Activated T-helper 17 cell treated with anti-CD3 and anti-CD28 coated beads, Interleukin-2, amount 50 U/mL, for 72 hours (primary cell): ENCODE results near the gene FOXJ2. TPM values are rescaled to one million over a fixed set of nuclear protein-coding genes. Genes with fewer than 3 reads are reported as not detected.
"Not testable (repeated sequence)": the region's sequence is repeated elsewhere in the genome, so short reads cannot be mapped to it uniquely, and the experiment has no call there.

Experiments used
- ATAC-seq: fragments of 150-1000 bp; cut with Tn5 transposase; replicated peaks from 2 replicates; pipeline ENCODE4 v1.10.0; 2021; ENCODE audit warnings: mild to moderate bottlenecking, moderate library complexity
- H3K27ac Mint-ChIP-seq: one replicate; pipeline ENCODE4 v1.8.0; 2022; ENCODE audit warnings: mixed read lengths
- H3K27me3 Mint-ChIP-seq: one replicate; pipeline ENCODE4 v1.8.0; 2022; ENCODE audit warnings: mixed read lengths
- H3K36me3 Mint-ChIP-seq: one replicate; pipeline ENCODE4 v1.8.0; 2022; ENCODE audit warnings: low read depth, mild to moderate bottlenecking, mixed read lengths
- H3K4me1 Mint-ChIP-seq: one replicate; pipeline ENCODE4 v1.8.0; 2022; ENCODE audit warnings: mixed read lengths
- H3K4me3 Mint-ChIP-seq: one replicate; pipeline ENCODE4 v1.8.0; 2022; ENCODE audit warnings: mild to moderate bottlenecking, mixed read lengths
- H3K9me3 Mint-ChIP-seq: one replicate; pipeline ENCODE4 v1.8.0; 2022; ENCODE audit warnings: mixed read lengths
- total RNA-seq, 2 donors: library from RNA; stranded (reverse); gene quantifications; one replicate each; pipeline ENCODE4 v1.2.3, GENCODE V29; 2022

Gene FOXJ2
- total RNA-seq, 2 donors from 2014 or later = 14.3 to 15.1 TPM

DNA sequence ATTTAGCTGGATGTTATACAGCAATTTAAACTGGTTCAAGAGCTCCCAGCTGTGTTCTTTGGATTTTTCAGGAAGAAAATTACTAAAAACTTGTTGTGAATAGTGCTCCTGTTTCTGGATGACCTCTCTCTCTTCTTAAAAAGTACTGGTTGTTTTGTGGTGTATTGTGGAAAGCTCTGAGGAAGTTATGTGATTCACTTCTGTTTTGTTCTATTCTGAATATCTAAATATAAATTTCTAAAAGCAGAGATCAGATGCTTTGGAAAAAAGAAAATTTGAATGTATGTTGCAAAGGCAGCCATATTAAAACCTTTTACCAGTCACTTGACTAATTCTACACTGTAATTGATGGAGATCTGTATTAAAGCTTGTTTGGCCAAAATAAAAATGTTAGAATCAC lies 37.1 kb downstream of the FOXJ2 start:
- Mint-ChIP-seq H3K4me1 (peaks cover 31% of the 10 kb centered on the region), H3K27ac (no peak overlapping the region), H3K27me3 (no peaks in the 10 kb centered on the region), H3K9me3 (no peaks in the 10 kb centered on the region), H3K36me3 (no peaks in the 10 kb centered on the region), H3K4me3 (peak overlapping the region; percentile 60)
- ATAC-seq = no peak

DNA sequence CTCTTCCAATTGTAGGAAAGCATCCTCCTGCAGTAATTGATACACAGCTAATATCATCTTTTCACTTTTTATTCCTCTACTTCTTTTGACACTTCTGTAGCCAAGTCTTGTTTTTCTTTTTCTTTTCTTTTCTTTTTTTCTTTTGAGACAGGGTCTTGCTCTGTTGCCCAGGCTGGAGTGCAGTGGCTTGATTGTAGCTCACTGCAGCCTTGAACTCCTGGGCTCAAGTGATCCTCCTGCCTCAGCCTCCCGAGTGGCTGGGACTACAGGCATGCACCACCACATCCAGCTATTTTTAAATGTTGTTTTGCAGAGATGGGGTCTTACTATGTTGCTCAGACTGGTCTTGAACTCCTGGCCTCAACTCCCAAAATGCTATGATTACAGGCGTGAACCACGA lies 39.3 kb downstream of the FOXJ2 start:
- not testable (repeated sequence) for ATAC-seq, H3K4me3 Mint-ChIP-seq, H3K27ac Mint-ChIP-seq, H3K9me3 Mint-ChIP-seq, H3K27me3 Mint-ChIP-seq, H3K36me3 Mint-ChIP-seq
- H3K4me1 Mint-ChIP-seq = peaks cover 12% of the 10 kb centered on the region

DNA sequence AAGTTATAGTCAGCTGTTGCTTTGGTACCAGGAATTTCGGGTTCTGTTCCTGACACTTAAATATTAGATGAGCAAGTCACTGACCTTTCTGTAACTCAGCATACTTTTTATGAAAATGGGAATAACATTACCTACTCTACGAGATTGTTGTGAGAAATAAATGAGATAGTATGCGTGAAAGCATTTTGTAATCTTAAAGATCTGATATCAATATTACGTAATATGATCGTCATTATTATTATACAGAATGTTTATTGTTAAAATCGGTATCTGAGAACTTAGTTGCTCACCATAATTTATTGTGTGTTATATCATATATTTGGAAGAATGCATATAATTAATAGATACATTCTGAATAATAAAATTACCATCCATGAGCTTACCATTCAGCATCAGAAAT lies 43.4 kb downstream of the FOXJ2 start:
- ATAC-seq = no peak
- peaks cover 14% of the 10 kb centered on the region for H3K4me1 Mint-ChIP-seq
- H3K9me3 Mint-ChIP-seq = no peaks in the 10 kb centered on the region
- no peaks in the 10 kb centered on the region for H3K27me3 Mint-ChIP-seq
- H3K27ac Mint-ChIP-seq = no peak overlapping the region
- H3K4me3 Mint-ChIP-seq = no peak overlapping the region
- H3K36me3 Mint-ChIP-seq = no peaks in the 10 kb centered on the region

DNA sequence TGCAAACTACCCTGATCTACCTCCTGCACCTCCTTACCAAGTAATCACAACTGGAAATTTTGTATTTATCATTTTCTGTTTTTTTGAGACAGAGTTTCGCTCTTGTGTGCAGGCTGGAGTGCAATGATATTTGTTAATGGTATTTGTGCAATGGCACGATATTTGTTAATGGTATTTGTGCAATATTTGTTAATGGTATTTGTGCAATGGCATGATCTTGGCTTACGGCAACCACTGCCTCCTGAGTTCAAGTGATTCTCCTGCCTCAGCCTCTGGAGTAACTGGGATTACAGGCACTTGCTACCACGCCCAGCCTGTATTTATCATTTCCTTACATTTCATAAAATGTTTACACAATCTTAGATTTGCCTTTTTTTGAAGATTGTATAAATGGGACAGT lies 43.9 kb downstream of the FOXJ2 start:
- no peak for ATAC-seq
- H3K4me1 Mint-ChIP-seq = peaks cover 14% of the 10 kb centered on the region
- H3K4me3 Mint-ChIP-seq = no peak overlapping the region
- no peaks in the 10 kb centered on the region for H3K36me3 Mint-ChIP-seq
- H3K9me3 Mint-ChIP-seq = no peaks in the 10 kb centered on the region
- H3K27me3 Mint-ChIP-seq = no peaks in the 10 kb centered on the region
- H3K27ac Mint-ChIP-seq = no peak overlapping the region

DNA sequence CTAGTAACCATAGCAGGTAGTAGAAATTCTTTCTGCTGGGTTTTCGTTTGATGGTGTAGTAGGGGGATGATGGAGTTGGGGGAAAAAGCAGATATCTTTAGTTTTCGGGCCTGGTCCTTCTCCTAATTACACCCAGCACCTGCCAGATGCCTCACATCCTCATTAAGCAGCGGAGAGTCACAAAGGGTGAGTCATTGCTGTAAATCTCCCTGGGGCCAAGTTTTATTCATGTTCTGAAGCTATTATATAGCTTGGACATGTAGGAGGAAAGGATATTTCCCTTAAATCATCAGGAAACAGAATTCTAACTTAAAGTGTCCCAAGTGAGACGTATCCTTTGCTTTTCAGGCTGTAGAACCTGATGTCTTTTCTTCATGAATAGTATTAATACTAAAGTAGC lies 44.7 kb downstream of the FOXJ2 start:
- H3K9me3 Mint-ChIP-seq = no peaks in the 10 kb centered on the region
- peak overlapping the region; percentile 93 for H3K4me3 Mint-ChIP-seq
- no peak for ATAC-seq
- H3K27me3 Mint-ChIP-seq = no peaks in the 10 kb centered on the region
- H3K4me1 Mint-ChIP-seq = peaks cover 14% of the 10 kb centered on the region
- peaks cover 2% of the 10 kb centered on the region for H3K36me3 Mint-ChIP-seq
- H3K27ac Mint-ChIP-seq = peak overlapping the region; percentile 33

DNA sequence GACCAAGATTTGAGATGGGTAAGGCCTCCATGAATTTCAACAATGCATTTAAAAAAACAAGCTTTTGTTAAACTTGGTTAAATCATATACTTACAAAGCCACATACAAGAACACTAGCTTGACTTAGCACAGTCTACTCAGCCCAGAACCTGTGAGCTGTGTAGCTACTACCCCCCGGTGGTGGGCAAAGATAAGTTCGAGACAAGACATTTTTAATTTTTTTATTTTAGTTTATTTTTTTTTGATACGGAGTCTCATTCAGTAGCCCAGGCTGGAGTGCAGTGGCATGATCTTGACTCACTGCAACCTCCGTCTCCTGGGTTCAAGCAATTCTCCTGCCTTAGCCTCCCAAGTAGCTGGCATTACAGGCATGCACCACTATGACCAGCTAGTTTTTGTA lies 45.9 kb downstream of the FOXJ2 start:
- peak; percentile 18 for ATAC-seq
- Mint-ChIP-seq H3K4me3 (peak overlapping the region; percentile 93), H3K27ac (peak overlapping the region; percentile 97), H3K4me1 (peaks cover 19% of the 10 kb centered on the region), H3K36me3 (peaks cover 6% of the 10 kb centered on the region), H3K27me3 (no peaks in the 10 kb centered on the region), H3K9me3 (no peaks in the 10 kb centered on the region)

DNA sequence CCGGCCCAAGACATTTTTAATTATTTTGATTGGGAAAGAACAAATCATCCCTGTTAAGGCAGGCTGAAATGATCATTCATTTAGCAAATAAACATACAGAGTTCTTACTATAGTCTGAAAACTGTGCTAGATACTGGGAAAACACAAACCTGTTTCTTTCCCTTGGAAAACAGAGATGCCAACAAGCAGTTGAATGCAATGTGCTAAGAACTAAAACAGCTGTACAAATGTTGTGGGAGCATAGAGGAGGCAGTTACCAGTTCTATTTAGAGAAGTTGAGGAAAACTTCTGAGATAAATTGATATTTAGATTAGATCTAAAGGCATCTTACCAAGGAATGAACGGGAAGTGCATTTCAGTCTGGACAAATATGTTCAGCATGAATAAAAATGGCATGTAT lies 46.4 kb downstream of the FOXJ2 start:
- Mint-ChIP-seq H3K4me1 (peaks cover 20% of the 10 kb centered on the region), H3K27me3 (no peaks in the 10 kb centered on the region), H3K9me3 (no peaks in the 10 kb centered on the region), H3K36me3 (peaks cover 9% of the 10 kb centered on the region), H3K27ac (peak overlapping the region; percentile 97), H3K4me3 (peak overlapping the region; percentile 93)
- ATAC-seq = no peak

DNA sequence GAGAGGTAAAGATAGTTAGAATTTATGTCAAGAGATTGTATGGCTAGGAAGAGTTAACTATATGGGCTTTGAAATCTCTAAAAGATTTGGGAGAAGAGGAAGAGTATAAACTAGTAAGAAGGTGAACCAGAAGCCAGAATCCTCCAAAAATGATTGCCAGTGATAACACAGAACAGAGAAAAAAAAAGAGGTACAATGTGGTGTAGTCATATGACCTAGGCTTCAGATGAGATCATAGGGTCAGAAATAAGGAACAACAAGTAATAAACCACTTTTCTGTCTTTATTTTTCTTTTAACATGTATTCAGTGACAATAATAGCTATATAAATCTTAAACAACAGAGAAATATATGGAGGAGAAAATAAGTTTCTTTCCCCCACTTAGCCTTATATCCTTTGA lies 47.6 kb downstream of the FOXJ2 start:
- Mint-ChIP-seq H3K9me3 (no peaks in the 10 kb centered on the region), H3K27ac (peak overlapping the region; percentile 97), H3K4me3 (peak overlapping the region; percentile 93), H3K36me3 (peaks cover 21% of the 10 kb centered on the region), H3K27me3 (no peaks in the 10 kb centered on the region), H3K4me1 (peaks cover 31% of the 10 kb centered on the region)
- ATAC-seq = no peak

DNA sequence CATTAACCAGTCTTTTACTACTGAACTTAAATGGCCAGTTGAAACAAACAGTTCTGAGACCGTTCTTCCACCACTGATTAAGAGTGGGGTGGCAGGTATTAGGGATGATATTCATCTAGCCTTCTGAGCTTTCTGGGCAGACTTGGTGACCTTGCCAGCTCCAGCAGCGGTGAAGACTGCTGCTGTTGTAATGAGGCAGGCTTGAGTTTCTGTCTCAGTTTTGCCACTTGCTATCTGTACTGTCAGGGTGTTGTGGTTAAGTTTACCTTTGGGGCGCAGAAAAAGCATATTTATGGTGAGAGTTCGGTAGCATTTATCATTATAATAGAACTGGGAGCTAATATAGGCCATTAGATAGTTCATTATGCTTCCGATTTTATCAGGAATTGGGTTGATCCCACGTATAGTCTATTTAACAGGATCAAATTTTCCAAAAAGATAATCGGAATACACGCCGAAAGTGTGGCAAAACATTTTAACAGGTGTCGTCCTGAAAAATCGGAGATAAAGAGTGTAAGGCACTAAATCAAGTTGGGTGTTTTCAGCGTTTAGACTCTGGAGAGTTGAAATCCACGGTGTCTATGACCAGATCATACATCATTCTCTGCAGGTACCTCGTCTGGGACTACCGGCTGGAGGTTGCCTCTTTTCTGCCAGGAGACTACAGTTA lies 48.9 kb downstream of the FOXJ2 start:
- Mint-ChIP-seq H3K9me3 (no peaks in the 10 kb centered on the region), H3K27ac (peak overlapping the region; percentile 97), H3K4me1 (peaks cover 35% of the 10 kb centered on the region), H3K4me3 (peak overlapping the region; percentile 93), H3K36me3 (peaks cover 32% of the 10 kb centered on the region), H3K27me3 (no peaks in the 10 kb centered on the region)
- peak; percentile 44 for ATAC-seq

DNA sequence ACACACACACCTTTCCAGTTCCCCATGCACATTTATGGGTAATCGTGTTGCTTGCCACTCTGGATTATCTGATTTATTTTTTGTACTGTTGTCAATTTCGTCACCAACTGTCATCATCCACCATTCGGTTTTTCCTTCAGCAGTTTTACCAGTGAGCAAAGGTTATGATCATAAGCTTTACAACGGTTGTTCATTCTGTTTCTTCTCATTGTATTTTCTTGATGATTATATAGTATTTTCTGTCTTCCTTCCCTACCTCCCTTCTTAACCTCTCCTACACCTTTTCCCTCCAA lies 50.2 kb downstream of the FOXJ2 start:
- H3K9me3 Mint-ChIP-seq = no peaks in the 10 kb centered on the region
- peaks cover 41% of the 10 kb centered on the region for H3K4me1 Mint-ChIP-seq

DNA sequence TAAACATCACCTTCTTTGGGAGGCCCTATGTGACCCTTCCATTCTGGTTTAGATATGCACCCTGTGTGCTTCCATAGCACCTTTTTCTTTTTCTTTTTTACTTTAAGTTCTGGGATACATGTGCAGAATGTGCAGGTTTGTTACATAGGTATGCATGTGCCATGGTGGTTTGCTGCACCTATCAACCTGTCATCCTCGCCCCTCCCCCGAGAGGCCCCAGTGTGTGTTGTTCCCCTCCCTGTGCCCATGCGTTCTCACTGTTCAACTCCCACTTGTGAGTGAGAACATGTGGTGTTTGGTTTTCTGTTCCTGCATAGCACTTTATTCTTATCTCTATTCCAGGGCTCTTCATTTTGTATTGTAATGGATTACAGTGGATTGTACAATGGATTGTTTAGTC lies 51.8 kb downstream of the FOXJ2 start:
- peaks cover 58% of the 10 kb centered on the region for H3K36me3 Mint-ChIP-seq
- peak overlapping the region; percentile 93 for H3K4me3 Mint-ChIP-seq
- H3K4me1 Mint-ChIP-seq = peaks cover 50% of the 10 kb centered on the region
- not testable (repeated sequence) for H3K27me3 Mint-ChIP-seq, ATAC-seq, H3K9me3 Mint-ChIP-seq
- peak overlapping the region; percentile 97 for H3K27ac Mint-ChIP-seq

More for the DNA sequence above, 50.2 kb downstream of the FOXJ2 start:
- Mint-ChIP-seq H3K27me3 (no peaks in the 10 kb centered on the region), H3K4me3 (peak overlapping the region; percentile 93), H3K36me3 (peaks cover 42% of the 10 kb centered on the region), H3K27ac (peak overlapping the region; percentile 97)
- ATAC-seq = no peak

DNA sequence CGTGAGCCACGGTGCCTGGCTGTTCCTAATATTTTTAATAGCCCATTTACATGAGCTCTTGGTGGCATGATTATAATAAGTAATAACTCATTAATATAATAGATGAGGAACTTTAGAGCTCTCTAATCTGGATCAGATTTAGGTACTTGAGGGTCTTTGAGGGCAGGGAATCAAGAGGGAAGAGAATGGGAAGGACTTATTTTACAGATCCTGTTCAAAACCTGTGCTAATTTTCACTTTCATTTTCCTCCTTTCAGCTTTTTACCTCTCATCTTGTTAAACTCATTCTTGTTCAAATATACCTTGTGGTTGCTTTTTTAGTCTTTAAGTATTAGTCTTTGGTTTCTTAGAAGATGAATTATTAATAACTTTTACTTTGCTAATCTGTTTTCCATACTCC lies 55.1 kb downstream of the FOXJ2 start:
- peaks cover 41% of the 10 kb centered on the region for H3K4me1 Mint-ChIP-seq
- H3K9me3 Mint-ChIP-seq = no peaks in the 10 kb centered on the region
- peak overlapping the region; percentile 94 for H3K27ac Mint-ChIP-seq
- H3K36me3 Mint-ChIP-seq = peaks cover 85% of the 10 kb centered on the region
- ATAC-seq = no peak
- H3K4me3 Mint-ChIP-seq = peak overlapping the region; percentile 87
- H3K27me3 Mint-ChIP-seq = no peaks in the 10 kb centered on the region

DNA sequence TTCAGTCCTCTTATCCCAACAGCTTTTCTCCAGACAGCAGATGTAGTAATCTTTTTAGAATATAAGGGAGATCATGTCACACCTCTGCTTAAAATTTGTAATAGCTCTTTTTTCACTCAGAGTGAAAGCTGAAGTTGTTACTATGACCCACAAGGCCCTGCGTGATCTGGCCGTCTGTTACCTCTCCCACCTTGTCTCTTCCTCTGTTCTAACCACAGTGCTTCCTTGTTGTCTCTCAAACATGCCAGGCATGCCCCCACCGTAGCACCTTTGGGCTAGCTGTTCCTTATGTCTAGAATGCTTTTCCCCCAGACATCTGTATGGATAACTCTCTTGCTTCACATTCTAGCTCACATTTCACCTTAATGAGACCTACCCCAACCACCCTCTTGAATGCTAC lies 56.1 kb downstream of the FOXJ2 start:
- peak; percentile 89 for ATAC-seq
- Mint-ChIP-seq H3K27ac (peak overlapping the region; percentile 94), H3K36me3 (peaks cover 94% of the 10 kb centered on the region), H3K4me1 (peaks cover 36% of the 10 kb centered on the region), H3K4me3 (peak overlapping the region; percentile 87), H3K9me3 (no peaks in the 10 kb centered on the region), H3K27me3 (no peaks in the 10 kb centered on the region)

DNA sequence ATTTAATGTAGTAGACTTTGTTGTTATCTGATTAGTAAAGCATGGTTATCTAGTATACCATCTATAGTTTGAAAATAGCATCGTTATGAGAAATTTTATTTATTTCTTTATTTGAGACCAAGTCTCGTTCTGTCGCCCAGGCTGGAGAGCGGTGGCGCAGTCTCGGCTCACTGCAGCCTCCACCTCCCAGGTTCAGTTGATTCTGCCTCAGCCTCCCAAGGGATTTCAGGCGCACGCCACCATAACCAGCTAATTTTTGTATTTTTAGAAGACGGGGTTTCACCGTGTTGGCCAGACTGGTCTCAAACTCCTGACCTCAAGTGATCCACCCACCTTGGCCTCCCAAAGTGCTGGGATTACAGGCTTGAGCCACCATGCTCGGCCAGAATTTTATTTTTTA lies 56.8 kb downstream of the FOXJ2 start:
- Mint-ChIP-seq H3K4me3 (peak overlapping the region; percentile 87), H3K27ac (peak overlapping the region; percentile 94), H3K36me3 (peaks cover 95% of the 10 kb centered on the region), H3K4me1 (peaks cover 31% of the 10 kb centered on the region)
- H3K27me3 Mint-ChIP-seq, H3K9me3 Mint-ChIP-seq, ATAC-seq: not testable (repeated sequence)

DNA sequence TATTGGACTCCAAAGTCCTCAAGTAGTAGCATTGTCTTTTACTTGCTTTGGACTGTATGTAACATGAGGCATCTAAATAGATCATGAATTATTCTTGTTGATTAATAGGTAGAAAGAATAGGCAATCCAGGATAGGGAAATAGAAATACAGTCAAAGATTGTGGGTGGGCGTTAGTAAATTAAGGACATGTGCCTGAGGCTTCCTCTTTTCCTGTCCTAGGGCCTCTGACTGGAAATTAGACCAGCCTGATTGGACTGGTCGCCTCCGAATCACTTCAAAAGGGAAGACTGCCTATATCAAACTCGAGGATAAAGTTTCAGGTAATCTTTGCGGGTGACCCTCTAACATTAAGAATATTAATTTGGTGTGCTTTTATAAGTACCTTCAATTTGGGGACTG lies 57.2 kb downstream of the FOXJ2 start:
- Mint-ChIP-seq H3K36me3 (peaks cover 95% of the 10 kb centered on the region), H3K9me3 (no peaks in the 10 kb centered on the region), H3K4me3 (no peak overlapping the region), H3K4me1 (peaks cover 27% of the 10 kb centered on the region), H3K27ac (peak overlapping the region; percentile 94), H3K27me3 (no peaks in the 10 kb centered on the region)
- no peak for ATAC-seq

DNA sequence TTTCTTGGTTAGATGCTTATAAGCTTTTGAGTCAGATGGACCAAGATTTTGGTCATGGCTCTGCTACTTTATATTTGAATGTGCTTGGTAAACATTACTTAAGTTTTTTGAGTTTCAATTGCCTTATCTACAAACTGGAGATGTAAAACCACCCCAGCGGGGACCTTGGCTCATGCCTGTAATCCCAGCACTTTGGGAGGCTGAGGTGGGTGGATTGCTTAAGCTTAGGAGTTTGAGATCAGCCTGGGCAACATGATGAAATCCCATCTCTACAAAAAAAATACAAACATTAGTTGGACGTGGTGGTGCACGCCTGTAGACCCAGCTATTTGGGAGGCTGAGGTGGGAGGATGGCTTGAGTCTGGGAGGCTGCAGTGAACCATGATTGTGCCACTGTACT lies 60.8 kb downstream of the FOXJ2 start:
- H3K4me1 Mint-ChIP-seq = peaks cover 8% of the 10 kb centered on the region
- H3K27ac Mint-ChIP-seq = no peak overlapping the region

More for the DNA sequence above, 60.8 kb downstream of the FOXJ2 start:
- ATAC-seq = no peak
- Mint-ChIP-seq H3K9me3 (no peaks in the 10 kb centered on the region), H3K36me3 (peaks cover 100% of the 10 kb centered on the region), H3K27me3 (no peaks in the 10 kb centered on the region), H3K4me3 (no peak overlapping the region)
